WTC11 (cell line): ENCODE measurements around the gene GABARAPL2. TPM values are rescaled to one million over a fixed set of nuclear protein-coding genes. Genes with fewer than 3 reads are reported as not detected.
A peak's percentile ranks its signal among the peaks of the same experiment; 100 is the strongest.

Experiments used
- ATAC-seq: fragments of 200-7000 bp; cut with Tn5 transposase; 2 replicates; pipeline ENCODE4 v1.10.0; 2021; ENCODE audit warnings: mild to moderate bottlenecking, moderate library complexity
- CTCF ChIA-PET: fragments of 300-600 bp; sonication (Branson Sonifier 250); formaldehyde crosslinking; loops from one replicate; lab custom pipeline; 2021; ENCODE audit warnings: antibody characterized with exemption; lab: Charles Lee
- POLR2A ChIA-PET: fragments of 350-600 bp; sonication (Branson Sonifier 250); formaldehyde crosslinking; loops from one replicate; lab custom pipeline; 2021; ENCODE audit warnings: antibody characterized with exemption; lab: Charles Lee
- DNase-seq: peaks from one replicate; pipeline ENCODE4 v3.0.0; 2021; ENCODE audit warnings: low spot score
- H3K27ac Mint-ChIP-seq: 2 replicates; pipeline ENCODE4 v1.8.0; 2021; ENCODE audit warnings: mixed read lengths
- H3K27me3 Mint-ChIP-seq: 2 replicates; pipeline ENCODE4 v1.8.0; 2021; ENCODE audit warnings: low read depth, mild to moderate bottlenecking, moderate library complexity, mixed read lengths
- H3K36me3 Mint-ChIP-seq: 2 replicates; pipeline ENCODE4 v1.8.0; 2021; ENCODE audit warnings: mixed read lengths
- H3K4me1 Mint-ChIP-seq: 2 replicates; pipeline ENCODE4 v1.8.0; 2022; ENCODE audit warnings: mixed read lengths
- H3K4me3 Mint-ChIP-seq: 2 replicates; pipeline ENCODE4 v1.8.0; 2021; ENCODE audit warnings: mild to moderate bottlenecking, moderate library complexity, mixed read lengths
- H3K9me3 Mint-ChIP-seq: 2 replicates; pipeline ENCODE4 v1.8.0; 2021; ENCODE audit warnings: mixed read lengths
- AR ChIP-seq: fragments of 250-450 bp; sonication (Bioruptor Pico); IDR thresholded peaks from 2 replicates; pipeline ENCODE4 v1.9.0; 2021; ENCODE audit warnings: mild to moderate bottlenecking
- ATF2 ChIP-seq: sonication (generic); formaldehyde crosslinking; IDR thresholded peaks from 2 replicates; pipeline ENCODE4 v1.8.1; 2022; ENCODE audit warnings: low read depth, missing genetic modification reagents, borderline replicate concordance
- ATF6 ChIP-seq: sonication (generic); formaldehyde crosslinking; IDR thresholded peaks from 2 replicates; pipeline ENCODE4 v1.8.1; 2023; ENCODE audit warnings: mild to moderate bottlenecking, missing genetic modification reagents
- CREB1 ChIP-seq: sonication (generic); formaldehyde crosslinking; IDR thresholded peaks from 2 replicates; pipeline ENCODE4 v1.8.0; 2023; ENCODE audit warnings: mild to moderate bottlenecking, missing genetic modification reagents
- E2F1 ChIP-seq: sonication (generic); formaldehyde crosslinking; IDR thresholded peaks from 2 replicates; pipeline ENCODE4 v1.8.0; 2022; ENCODE audit warnings: mild to moderate bottlenecking, missing genetic modification reagents
- E2F5 ChIP-seq: sonication (generic); formaldehyde crosslinking; IDR thresholded peaks from 2 replicates; pipeline ENCODE4 v1.8.1; 2022; ENCODE audit warnings: mild to moderate bottlenecking, moderate library complexity, missing genetic modification reagents
- FOXP4 ChIP-seq: sonication (generic); formaldehyde crosslinking; IDR thresholded peaks from 2 replicates; pipeline ENCODE4 v1.8.0; 2022; ENCODE audit warnings: mild to moderate bottlenecking, missing genetic modification reagents
- HMGA2 ChIP-seq: fragments of 250-450 bp; sonication (Bioruptor Pico); IDR thresholded peaks from 2 replicates; pipeline ENCODE4 v1.4.0; 2021; ENCODE audit warnings: mild to moderate bottlenecking, moderate library complexity
- KAT7 ChIP-seq: sonication (generic); formaldehyde crosslinking; IDR thresholded peaks from 2 replicates; pipeline ENCODE4 v1.8.1; 2023; ENCODE audit warnings: missing genetic modification reagents, mild to moderate bottlenecking, borderline replicate concordance
- PRDM15 ChIP-seq: sonication (generic); formaldehyde crosslinking; IDR thresholded peaks from 2 replicates; pipeline ENCODE4 v1.8.0; 2022; ENCODE audit warnings: missing genetic modification reagents
- SMAD4 ChIP-seq: sonication (generic); formaldehyde crosslinking; IDR thresholded peaks from 2 replicates; pipeline ENCODE4 v1.8.0; 2022; ENCODE audit warnings: mild to moderate bottlenecking, missing genetic modification reagents
- SP1 ChIP-seq: sonication (generic); formaldehyde crosslinking; conservative IDR thresholded peaks from 2 replicates; pipeline ENCODE4 v1.8.1; 2022; ENCODE audit warnings: missing genetic modification reagents
- STAT6 ChIP-seq: sonication (generic); formaldehyde crosslinking; conservative IDR thresholded peaks from 2 replicates; pipeline ENCODE4 v1.8.1; 2023; ENCODE audit warnings: mild to moderate bottlenecking, low read depth, missing genetic modification reagents, moderate library complexity
- TCF7 ChIP-seq: sonication (generic); formaldehyde crosslinking; IDR thresholded peaks from 2 replicates; pipeline ENCODE4 v1.8.0; 2022; ENCODE audit warnings: mild to moderate bottlenecking, low read depth, missing genetic modification reagents, moderate library complexity
- ZNF121 ChIP-seq: sonication (generic); formaldehyde crosslinking; IDR thresholded peaks from 2 replicates; pipeline ENCODE4 v1.8.0; 2023; ENCODE audit warnings: missing genetic modification reagents
- ZNF219 ChIP-seq: sonication (generic); formaldehyde crosslinking; IDR thresholded peaks from 2 replicates; pipeline ENCODE4 v1.8.0; 2023; ENCODE audit warnings: missing genetic modification reagents, mild to moderate bottlenecking, borderline replicate concordance
- ZNF317 ChIP-seq: sonication (generic); formaldehyde crosslinking; IDR thresholded peaks from 2 replicates; pipeline ENCODE4 v1.8.1; 2023; ENCODE audit warnings: low read depth, mild to moderate bottlenecking, moderate library complexity, missing genetic modification reagents, borderline replicate concordance
- total RNA-seq: library from RNA; stranded (reverse); gene quantifications from 3 replicates; pipeline ENCODE4 v1.2.3, GENCODE V29; 2021

The GABARAPL2 gene
- total RNA-seq, 1 experiment from 2014 or later, result 60.8 TPM

- CTCF ChIA-PET, result interaction anchor here (1.0 to 1.7 kb wide), 11 partner anchors 8 to 155 kb away, joined by 3 to 10 read pairs (median 4); partner anchors contain the start of genes CHST6 and TMEM231
- no peak overlapping the region for H3K4me3 Mint-ChIP-seq
- peaks cover 15% of the 10 kb centered on the region for H3K4me1 Mint-ChIP-seq
- DNase-seq (no peak), ATAC-seq (no peak)
- no peaks in the 10 kb centered on the region for H3K9me3 Mint-ChIP-seq
- H3K27me3 Mint-ChIP-seq, result no peaks in the 10 kb centered on the region
- peak overlapping the region; percentile 44; the same call in 1 of the 2 replicates for H3K27ac Mint-ChIP-seq
- POLR2A ChIA-PET, result no interaction called here
- H3K36me3 Mint-ChIP-seq, result peaks cover 37% of the 10 kb centered on the region
- no peak for TF ChIP-seq TCF7 (CRISPR knock-in tag)
- TF ChIP-seq HMGA2, result no peak
- no peak for TF ChIP-seq SP1
- TF ChIP-seq ZNF317, result no peak
- TF ChIP-seq SMAD4 (CRISPR knock-in tag), result no peak
- TF ChIP-seq ZNF219 (CRISPR knock-in tag), result no peak
- no peak for TF ChIP-seq ZNF121
- no peak for TF ChIP-seq E2F5
- TF ChIP-seq FOXP4 (CRISPR knock-in tag), result no peak
- TF ChIP-seq E2F1, result no peak
- no peak for TF ChIP-seq CREB1
- no peak for TF ChIP-seq PRDM15 (CRISPR knock-in tag)
- no peak for TF ChIP-seq STAT6 (CRISPR knock-in tag)
- no peak for TF ChIP-seq KAT7
- TF ChIP-seq ATF6, result no peak
- no peak for TF ChIP-seq AR
- no peak for TF ChIP-seq ATF2 (CRISPR knock-in tag)
Observed at GRCh38 chr16:75620326-75621169, 54.4 kb downstream of the GABARAPL2 start.
